ENCODE data around the gene UBL4B.

- TF ChIP-seq, protein P1, sequence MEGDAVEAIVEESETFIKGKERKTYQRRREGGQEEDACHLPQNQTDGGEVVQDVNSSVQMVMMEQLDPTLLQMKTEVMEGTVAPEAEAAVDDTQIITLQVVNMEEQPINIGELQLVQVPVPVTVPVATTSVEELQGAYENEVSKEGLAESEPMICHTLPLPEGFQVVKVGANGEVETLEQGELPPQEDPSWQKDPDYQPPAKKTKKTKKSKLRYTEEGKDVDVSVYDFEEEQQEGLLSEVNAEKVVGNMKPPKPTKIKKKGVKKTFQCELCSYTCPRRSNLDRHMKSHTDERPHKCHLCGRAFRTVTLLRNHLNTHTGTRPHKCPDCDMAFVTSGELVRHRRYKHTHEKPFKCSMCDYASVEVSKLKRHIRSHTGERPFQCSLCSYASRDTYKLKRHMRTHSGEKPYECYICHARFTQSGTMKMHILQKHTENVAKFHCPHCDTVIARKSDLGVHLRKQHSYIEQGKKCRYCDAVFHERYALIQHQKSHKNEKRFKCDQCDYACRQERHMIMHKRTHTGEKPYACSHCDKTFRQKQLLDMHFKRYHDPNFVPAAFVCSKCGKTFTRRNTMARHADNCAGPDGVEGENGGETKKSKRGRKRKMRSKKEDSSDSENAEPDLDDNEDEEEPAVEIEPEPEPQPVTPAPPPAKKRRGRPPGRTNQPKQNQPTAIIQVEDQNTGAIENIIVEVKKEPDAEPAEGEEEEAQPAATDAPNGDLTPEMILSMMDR (IDR thresholded peaks at IDR 0.05; ENCODE audit: poor library complexity): no peak
- no peak for TF ChIP-seq EZH2phosphoT487 (IDR thresholded peaks at IDR 0.05; ENCODE audit: low read depth, severe bottlenecking, unreplicated experiment)
- no peak for TF ChIP-seq EZH2 (IDR thresholded peaks at IDR 0.05; ENCODE audit: borderline replicate concordance)
These were observed 32.1 kb downstream of the UBL4B start for GRCh38 chr1:110144366-110144765.
